ENCODE measurements around the gene TEDC2. TPM values are rescaled to one million over a fixed set of nuclear protein-coding genes. Genes with fewer than 3 reads are reported as not detected.

Gene TEDC2
- total RNA-seq, 2 experiments from 2014 or later, result 23.2 to 30.7 TPM

DNA sequence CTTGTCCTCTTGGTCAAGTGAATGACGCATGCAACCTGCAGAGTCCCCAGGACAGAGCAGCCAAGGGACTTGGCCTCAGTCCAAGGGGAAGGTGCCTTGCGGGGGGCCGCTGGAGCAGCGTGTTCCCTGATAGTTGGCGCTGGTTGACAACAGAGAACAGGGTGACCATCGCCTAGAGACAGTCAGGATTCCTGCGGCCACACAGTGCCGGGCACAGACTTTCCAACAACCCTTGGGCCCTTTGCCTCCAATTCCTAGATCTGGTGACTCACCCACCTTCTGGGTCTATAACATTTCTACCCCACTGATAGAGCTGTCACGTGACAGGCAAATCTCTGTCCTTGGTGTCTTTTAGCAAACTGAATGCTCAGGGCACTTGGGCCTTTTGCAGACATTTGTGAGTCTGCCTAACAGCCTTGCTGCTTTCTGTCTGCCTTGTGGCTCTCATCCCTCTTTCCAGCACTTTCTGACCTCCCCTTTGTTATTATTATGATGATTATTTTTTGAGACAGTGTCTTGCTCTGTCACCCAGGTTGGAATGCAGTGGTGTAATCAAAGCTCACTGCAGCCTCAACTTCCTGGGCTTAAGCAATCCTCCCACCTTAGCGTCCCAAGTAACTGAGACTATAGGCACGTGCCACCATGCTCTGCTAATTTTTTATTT is 11.9 kb upstream of the TEDC2 start:
- ChIA-PET CTCF (interaction anchor here (2.0 kb wide), 1 partner anchor 25 kb away, joined by 5 read pairs; no protein-coding TSS in a partner anchor), POLR2A (interaction anchor here (1.5 to 2.0 kb wide), 2 partner anchors 9 kb away, joined by 5 to 11 read pairs; no protein-coding TSS in a partner anchor)
- DNase-seq, result no peak
- Mint-ChIP-seq H3K36me3 (ENCODE audit: low read depth) (peaks cover 56% of the 10 kb centered on the region), H3K4me3 (no peak overlapping the region), H3K4me1 (ENCODE audit: low read depth) (no peaks in the 10 kb centered on the region), H3K9me3 (no peaks in the 10 kb centered on the region), H3K27me3 (no peaks in the 10 kb centered on the region), H3K27ac (no peak overlapping the region)
- TF ChIP-seq, protein P1, sequence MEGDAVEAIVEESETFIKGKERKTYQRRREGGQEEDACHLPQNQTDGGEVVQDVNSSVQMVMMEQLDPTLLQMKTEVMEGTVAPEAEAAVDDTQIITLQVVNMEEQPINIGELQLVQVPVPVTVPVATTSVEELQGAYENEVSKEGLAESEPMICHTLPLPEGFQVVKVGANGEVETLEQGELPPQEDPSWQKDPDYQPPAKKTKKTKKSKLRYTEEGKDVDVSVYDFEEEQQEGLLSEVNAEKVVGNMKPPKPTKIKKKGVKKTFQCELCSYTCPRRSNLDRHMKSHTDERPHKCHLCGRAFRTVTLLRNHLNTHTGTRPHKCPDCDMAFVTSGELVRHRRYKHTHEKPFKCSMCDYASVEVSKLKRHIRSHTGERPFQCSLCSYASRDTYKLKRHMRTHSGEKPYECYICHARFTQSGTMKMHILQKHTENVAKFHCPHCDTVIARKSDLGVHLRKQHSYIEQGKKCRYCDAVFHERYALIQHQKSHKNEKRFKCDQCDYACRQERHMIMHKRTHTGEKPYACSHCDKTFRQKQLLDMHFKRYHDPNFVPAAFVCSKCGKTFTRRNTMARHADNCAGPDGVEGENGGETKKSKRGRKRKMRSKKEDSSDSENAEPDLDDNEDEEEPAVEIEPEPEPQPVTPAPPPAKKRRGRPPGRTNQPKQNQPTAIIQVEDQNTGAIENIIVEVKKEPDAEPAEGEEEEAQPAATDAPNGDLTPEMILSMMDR (IDR thresholded peaks at IDR 0.05), result no peak
- no peak for ATAC-seq
- intact Hi-C loops (cut with micrococcal nuclease), result no loop called here

DNA sequence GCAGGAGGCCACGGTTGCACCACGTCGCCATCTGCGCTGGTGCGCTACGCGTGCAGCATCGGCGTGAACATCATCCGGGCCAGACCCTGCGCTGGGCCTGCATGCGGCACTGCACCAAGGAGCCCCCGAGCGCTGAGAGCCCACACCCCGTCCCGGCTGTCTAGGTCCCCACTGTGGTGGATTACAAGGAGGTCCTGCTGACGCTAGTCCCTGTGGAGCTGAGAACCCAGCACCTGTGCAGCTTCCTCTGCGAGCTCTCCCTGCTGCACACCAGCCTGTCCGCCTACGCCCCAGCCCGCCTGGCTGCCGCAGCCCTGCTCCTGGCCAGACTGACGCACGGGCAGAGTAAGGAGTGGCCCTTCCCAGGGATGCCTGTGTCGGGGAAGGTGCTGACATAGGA is 10.8 kb upstream of the TEDC2 start:
- no peak overlapping the region for H3K27ac Mint-ChIP-seq
- no peaks in the 10 kb centered on the region for H3K4me1 Mint-ChIP-seq (ENCODE audit: low read depth)
- H3K27me3 Mint-ChIP-seq, result no peaks in the 10 kb centered on the region
- H3K4me3 Mint-ChIP-seq, result no peak overlapping the region
- POLR2A ChIA-PET, result interaction anchor here (1.0 to 1.9 kb wide), 3 partner anchors 8 to 22 kb away, joined by 4 to 15 read pairs (median 5); partner anchors contain the start of gene TEDC2
- TF ChIP-seq, protein P1 (IDR thresholded peaks at IDR 0.05), result no peak
- intact Hi-C loops (cut with micrococcal nuclease), result no loop called here
- peaks cover 58% of the 10 kb centered on the region for H3K36me3 Mint-ChIP-seq (ENCODE audit: low read depth)
- DNase-seq (no peak), ATAC-seq (no peak)
- CTCF ChIA-PET, result interaction anchor here (2.0 kb wide), 1 partner anchor 26 kb away, joined by 5 read pairs; no protein-coding TSS in a partner anchor
- no peaks in the 10 kb centered on the region for H3K9me3 Mint-ChIP-seq

DNA sequence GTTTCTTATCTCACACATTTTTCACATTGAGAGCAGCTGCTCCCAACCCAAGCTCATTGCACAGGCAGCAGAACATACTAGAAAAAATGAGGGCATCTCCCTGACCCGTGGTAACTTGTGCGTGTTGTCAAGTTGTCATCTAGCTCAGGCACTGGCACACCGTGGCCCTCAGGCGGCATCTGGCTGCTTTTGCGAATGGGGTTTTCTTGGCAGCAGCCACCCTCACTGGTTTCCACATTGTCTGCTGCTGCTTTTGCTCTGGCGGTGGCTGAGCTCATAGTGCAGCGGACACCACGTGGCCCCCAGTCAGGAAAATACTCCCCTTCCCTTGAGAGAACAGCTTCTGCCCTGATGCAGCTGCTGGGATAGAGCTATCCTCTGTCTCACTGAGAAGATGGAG is 9.4 kb upstream of the TEDC2 start:
- POLR2A ChIA-PET, result interaction anchor here (1.2 to 1.9 kb wide), 2 partner anchors 8 to 15 kb away, joined by 5 to 15 read pairs; partner anchors contain the start of gene TEDC2
- H3K36me3 Mint-ChIP-seq (ENCODE audit: low read depth), result peaks cover 56% of the 10 kb centered on the region

GRCh38 chr16:2450975-2451381 is 8.9 kb upstream of the TEDC2 start:
- Mint-ChIP-seq H3K27ac (no peak overlapping the region), H3K36me3 (ENCODE audit: low read depth) (peaks cover 55% of the 10 kb centered on the region), H3K27me3 (no peaks in the 10 kb centered on the region), H3K4me3 (no peak overlapping the region), H3K4me1 (ENCODE audit: low read depth) (no peaks in the 10 kb centered on the region), H3K9me3 (no peaks in the 10 kb centered on the region)
- POLR2A ChIA-PET, result interaction anchor here (1.2 to 1.9 kb wide), 2 partner anchors 8 to 15 kb away, joined by 5 to 15 read pairs; partner anchors contain the start of gene TEDC2
- TF ChIP-seq, protein P1 (IDR thresholded peaks at IDR 0.05), result no peak
- ATAC-seq, result no peak
- CTCF ChIA-PET, result interaction anchor here (1.3 kb wide), 1 partner anchor 51 kb away, joined by 4 read pairs; no protein-coding TSS in a partner anchor
- DNase-seq, result no peak
- intact Hi-C loops (cut with micrococcal nuclease), result no loop called here

More for the DNA sequence above, 9.4 kb upstream of the TEDC2 start:
- ATAC-seq (no peak), DNase-seq (no peak)
- no peak overlapping the region for H3K4me3 Mint-ChIP-seq
- no peaks in the 10 kb centered on the region for H3K9me3 Mint-ChIP-seq
- no peak overlapping the region for H3K27ac Mint-ChIP-seq
- no peaks in the 10 kb centered on the region for H3K27me3 Mint-ChIP-seq
- no peaks in the 10 kb centered on the region for H3K4me1 Mint-ChIP-seq (ENCODE audit: low read depth)
- CTCF ChIA-PET, result interaction anchor here (1.3 kb wide), 1 partner anchor 51 kb away, joined by 4 read pairs; no protein-coding TSS in a partner anchor
- TF ChIP-seq, protein P1 (IDR thresholded peaks at IDR 0.05), result no peak
- intact Hi-C loops (cut with micrococcal nuclease), result no loop called here

GRCh38 chr16:2451851-2452320 is 8.0 kb upstream of the TEDC2 start:
- Mint-ChIP-seq H3K4me1 (ENCODE audit: low read depth) (no peaks in the 10 kb centered on the region), H3K27me3 (no peaks in the 10 kb centered on the region), H3K9me3 (no peaks in the 10 kb centered on the region), H3K4me3 (no peak overlapping the region), H3K36me3 (ENCODE audit: low read depth) (peaks cover 50% of the 10 kb centered on the region), H3K27ac (no peak overlapping the region)
- ChIA-PET POLR2A (no interaction called here), CTCF (interaction anchor here (0.6 kb wide), 1 partner anchor 12 kb away, joined by 3 read pairs; no protein-coding TSS in a partner anchor)
- TF ChIP-seq, protein P1 (IDR thresholded peaks at IDR 0.05), result no peak
- DNase-seq (no peak), ATAC-seq (no peak)
- intact Hi-C loops (cut with micrococcal nuclease), result no loop called here
